H9 (cell line): ENCODE results near the gene FABP7. TPM values are rescaled to one million over a fixed set of nuclear protein-coding genes. Genes with fewer than 3 reads are reported as not detected.

Experiments
- DNase-seq: peaks from one replicate; pipeline ENCODE4 v3.0.0-alpha.2; 2017
- H2AFZ ChIP-seq: one replicate; pipeline ENCODE4 v1.6.1; 2013; ENCODE audit warnings: mild to moderate bottlenecking, low read length, control low read depth, moderate library complexity
- H2AK5ac ChIP-seq: 2 replicates; pipeline ENCODE4 v1.6.1; 2013; ENCODE audit warnings: low read length, control low read depth, mixed read lengths; ENCODE audit not compliant: insufficient read length
- H2BK120ac ChIP-seq: one replicate; pipeline ENCODE4 v1.6.1; 2013; ENCODE audit warnings: low read depth, mild to moderate bottlenecking, low read length, control low read depth, inconsistent platforms; ENCODE audit not compliant: poor library complexity, severe bottlenecking
- H2BK12ac ChIP-seq: 2 replicates; pipeline ENCODE4 v1.6.1; 2013; ENCODE audit warnings: low read length, control low read depth, mixed read lengths, low read depth; ENCODE audit not compliant: insufficient read length
- H2BK15ac ChIP-seq: 2 replicates; pipeline ENCODE4 v1.6.1; 2013; ENCODE audit warnings: low read depth, low read length, control low read depth
- H2BK20ac ChIP-seq: one replicate; pipeline ENCODE4 v1.6.1; 2013; ENCODE audit warnings: low read depth, mild to moderate bottlenecking, low read length, control low read depth, inconsistent platforms; ENCODE audit not compliant: poor library complexity, severe bottlenecking
- H2BK5ac ChIP-seq: 2 replicates; pipeline ENCODE4 v1.6.1; 2013; ENCODE audit warnings: low read length, control low read depth, mixed read lengths; ENCODE audit not compliant: insufficient read length
- H3K14ac ChIP-seq: 2 replicates; pipeline ENCODE4 v1.6.1; 2013; ENCODE audit warnings: low read length, control low read depth; ENCODE audit not compliant: insufficient read depth
- H3K18ac ChIP-seq: 2 replicates; pipeline ENCODE4 v1.6.1; 2013; ENCODE audit warnings: low read depth, mild to moderate bottlenecking, mixed read lengths, low read length, control low read depth; ENCODE audit not compliant: insufficient read length
- H3K23ac ChIP-seq: 2 replicates; pipeline ENCODE4 v1.6.1; 2013; ENCODE audit warnings: low read length, control low read depth, mixed read lengths, low read depth; ENCODE audit not compliant: insufficient read length
- H3K23me2 ChIP-seq: 2 replicates; pipeline ENCODE4 v1.6.1; 2013; ENCODE audit warnings: low read depth, mild to moderate bottlenecking, mixed read lengths, low read length, control low read depth; ENCODE audit not compliant: insufficient read length, poor library complexity, severe bottlenecking
- H3K27ac ChIP-seq: 2 replicates; pipeline ENCODE4 v1.5.1; 2013; ENCODE audit warnings: low read length, control low read depth, mixed read lengths, low read depth; ENCODE audit not compliant: insufficient read length
- H3K27me3 ChIP-seq: 2 replicates; pipeline ENCODE4 v1.6.1; 2013; ENCODE audit warnings: low read length, control low read depth, inconsistent platforms; ENCODE audit not compliant: insufficient read depth
- H3K4ac ChIP-seq: 2 replicates; pipeline ENCODE4 v1.6.1; 2013; ENCODE audit warnings: low read depth, mild to moderate bottlenecking, control low read depth, inconsistent platforms, low read length, moderate library complexity
- H3K4me1 ChIP-seq: 2 replicates; pipeline ENCODE4 v1.6.1; 2013; ENCODE audit warnings: low read length, control low read depth, inconsistent platforms; ENCODE audit not compliant: insufficient read depth
- H3K4me2 ChIP-seq: 2 replicates; pipeline ENCODE4 v1.6.1; 2013; ENCODE audit warnings: low read length, control low read depth, mixed read lengths; ENCODE audit not compliant: insufficient read length, insufficient read depth
- H3K56ac ChIP-seq: 2 replicates; pipeline ENCODE4 v1.6.1; 2013; ENCODE audit warnings: low read depth, mild to moderate bottlenecking, mixed read lengths, low read length, control low read depth; ENCODE audit not compliant: insufficient read length
- H3K79me1 ChIP-seq: 2 replicates; pipeline ENCODE4 v1.6.1; 2013; ENCODE audit warnings: low read depth, mild to moderate bottlenecking, moderate library complexity, low read length, control low read depth, inconsistent platforms; ENCODE audit not compliant: insufficient read depth, poor library complexity, severe bottlenecking
- H3K79me2 ChIP-seq: 2 replicates; pipeline ENCODE4 v1.6.1; 2013; ENCODE audit warnings: low read length, control low read depth, inconsistent platforms; ENCODE audit not compliant: insufficient read depth
- H3K9ac ChIP-seq: 2 replicates; pipeline ENCODE4 v1.6.1; 2013; ENCODE audit warnings: low read length, control low read depth, mixed read lengths; ENCODE audit not compliant: insufficient read length; ENCODE audit errors: extremely low read depth
- H3K9me3 ChIP-seq: one replicate; pipeline ENCODE4 v1.6.1; 2013; ENCODE audit warnings: low read depth, low read length, inconsistent platforms; ENCODE audit not compliant: control insufficient read depth
- H3T11ph ChIP-seq: one replicate; pipeline ENCODE4 v1.6.1; 2013; ENCODE audit warnings: mild to moderate bottlenecking, low read length, control low read depth, inconsistent platforms
- H4K20me1 ChIP-seq: one replicate; pipeline ENCODE4 v1.6.1; 2013; ENCODE audit not compliant: control insufficient read depth, insufficient read length, insufficient read depth
- H4K5ac ChIP-seq: 2 replicates; pipeline ENCODE4 v1.6.1; 2013; ENCODE audit warnings: low read depth, mild to moderate bottlenecking, mixed read lengths, low read length, control low read depth; ENCODE audit not compliant: insufficient read length
- H4K8ac ChIP-seq: replicated peaks from 2 replicates; pipeline ENCODE4 v1.6.1; 2013; ENCODE audit warnings: low read length, control low read depth, mixed read lengths, low read depth; ENCODE audit not compliant: insufficient read length
- H4K91ac ChIP-seq: 2 replicates; pipeline ENCODE4 v1.6.1; 2013; ENCODE audit warnings: low read depth, mild to moderate bottlenecking, moderate library complexity, mixed read lengths, low read length, control low read depth; ENCODE audit not compliant: insufficient read length
- H3K27ac Mint-ChIP-seq, 3 experiments: 2 replicates in 2 of 3; 3 replicates in 1 of 3; pipeline ENCODE4 v1.8.0; 2020 to 2021; ENCODE audit warnings: mixed read lengths in 3 of 3, mild to moderate bottlenecking in 1 of 3, moderate library complexity in 1 of 3
- H3K27me3 Mint-ChIP-seq: 2 replicates; pipeline ENCODE4 v1.8.0; 2021; ENCODE audit warnings: low read depth, mild to moderate bottlenecking, moderate library complexity, mixed read lengths
- H3K36me3 Mint-ChIP-seq, 3 experiments: 2 replicates in 2 of 3; 3 replicates in 1 of 3; pipeline ENCODE4 v1.8.0; 2020 to 2021; ENCODE audit warnings: low read depth in 3 of 3, mixed read lengths in 3 of 3; ENCODE audit not compliant: insufficient read depth in 1 of 3
- H3K4me1 Mint-ChIP-seq, 2 experiments: 2 replicates each; pipeline ENCODE4 v1.8.0; 2020; ENCODE audit warnings: mixed read lengths in 2 of 2
- H3K4me3 Mint-ChIP-seq, 2 experiments: 2 replicates in 1 of 2; 3 replicates in 1 of 2; pipeline ENCODE4 v1.8.0; 2020 to 2021; ENCODE audit warnings: mild to moderate bottlenecking in 2 of 2, mixed read lengths in 2 of 2, moderate library complexity in 1 of 2
- H3K9me3 Mint-ChIP-seq, 2 experiments: 2 replicates in 1 of 2; 3 replicates in 1 of 2; pipeline ENCODE4 v1.8.0; 2020; ENCODE audit warnings: mild to moderate bottlenecking in 2 of 2, mixed read lengths in 2 of 2, moderate library complexity in 1 of 2
- CTCF ChIP-seq: fragments of 200-600 bp; sonication (generic); conservative IDR thresholded peaks from 3 replicates; pipeline ENCODE4 v1.8.0; 2021; ENCODE audit warnings: antibody characterized with exemption, mild to moderate bottlenecking
- WGBS: extraction: QIAGEN DNeasy Blood & Tissue Kit; methylation state at CpG from one replicate; pipeline ENCODE4 v1.1.7; 2013; ENCODE audit warnings: missing lambda C conversion rate, low lambda C conversion rate, mixed read lengths; ENCODE audit not compliant: insufficient read length; ENCODE audit errors: extremely low coverage; 5-methylcytosine and 5-hydroxymethylcytosine counted together
- total RNA-seq: library from RNA; stranded (reverse); gene quantifications from 2 replicates; pipeline ENCODE4 v1.2.1, GENCODE V29; 2021

FABP7 gene
- total RNA-seq, 1 experiment from 2014 or later, result 3.9 TPM

DNA sequence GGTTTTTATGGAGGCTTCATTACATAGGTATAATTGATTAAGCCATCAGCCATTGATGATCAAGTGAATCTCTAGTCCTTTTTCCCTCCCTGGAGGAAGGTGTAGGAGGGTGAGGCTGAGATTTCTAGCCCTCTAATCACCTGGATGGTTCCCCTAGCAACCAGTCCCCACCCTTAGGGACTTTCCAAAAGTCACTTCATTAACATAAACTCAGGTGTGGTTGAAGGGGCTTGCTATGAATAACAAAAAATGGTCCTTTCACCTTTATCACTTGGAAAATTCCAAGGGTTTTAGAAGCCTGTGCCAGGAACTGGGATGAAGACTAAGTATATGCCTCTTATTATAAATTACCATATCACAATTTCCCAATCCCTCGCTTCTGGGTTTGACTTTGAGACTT is 49.9 kb downstream of the FABP7 start:
- Histone ChIP-seq H3K9ac (no peak overlapping the region), H3K23me2 (no peaks in the 10 kb centered on the region), H3K4me2 (peak overlapping the region; percentile 24), H2BK15ac (no peak overlapping the region), H3K79me1 (no peaks in the 10 kb centered on the region), H4K20me1 (no peaks in the 10 kb centered on the region), H3K27me3 (no peaks in the 10 kb centered on the region), H3K9me3 (no peaks in the 10 kb centered on the region), H3T11ph (no peak overlapping the region), H3K23ac (no peak overlapping the region), H2BK120ac (no peak overlapping the region), H4K5ac (no peak overlapping the region), H3K27ac (no peak overlapping the region), H3K56ac (no peak overlapping the region), H3K4ac (no peak overlapping the region), H3K79me2 (no peaks in the 10 kb centered on the region), H2BK5ac (no peak overlapping the region), H2AFZ (no peak overlapping the region), H3K18ac (peak overlapping the region; percentile 79), H2BK20ac (no peak overlapping the region), H4K8ac (no peak overlapping the region), H2AK5ac (no peak overlapping the region), H3K14ac (no peak overlapping the region), H3K4me1 (peaks cover 3% of the 10 kb centered on the region; the same call in 1 of the 2 replicates), H2BK12ac (no peak overlapping the region), H4K91ac (no peak overlapping the region)
- Mint-ChIP-seq H3K27ac (peak overlapping the region in 1 of 3 experiments; percentile 49; a peak in 1 of 7 replicates), H3K4me1 (peaks cover 31 to 37% of the 10 kb centered on the region in 2 experiments), H3K27me3 (no peaks in the 10 kb centered on the region), H3K36me3 (no peaks in the 10 kb centered on the region), H3K4me3 (no peak overlapping the region), H3K9me3 (no peaks in the 10 kb centered on the region)
- whole genome bisulfite sequencing, result no CpG with 5 or more reads among the region's 1 CpG
- DNase-seq, result peak; percentile 54
- no peak for TF ChIP-seq CTCF
